HepG2 (cell line): Measurements from ENCODE around the gene LRIG1. TPM values are rescaled to one million over a fixed set of nuclear protein-coding genes. Genes with fewer than 3 reads are reported as not detected.
A peak's percentile ranks its signal among the peaks of the same experiment; 100 is the strongest.

Source experiments
- CC2D1A ChIP-seq: sonication (generic); formaldehyde crosslinking; IDR thresholded peaks from 2 replicates; pipeline ENCODE4 v1.8.1; 2023; ENCODE audit warnings: mild to moderate bottlenecking, missing genetic modification reagents
- FOXO1 ChIP-seq: sonication (generic); formaldehyde crosslinking; IDR thresholded peaks from 2 replicates; pipeline ENCODE4 v1.4.0; 2020; ENCODE audit warnings: missing genetic modification reagents
- JUND ChIP-seq: sonication (generic); formaldehyde crosslinking; IDR thresholded peaks from 2 replicates; pipeline ENCODE4 v1.8.0; 2022; ENCODE audit warnings: mild to moderate bottlenecking, missing genetic modification reagents
- KLF11 ChIP-seq: IDR thresholded peaks from 2 replicates; pipeline ENCODE4 v1.6.1; 2016; ENCODE audit warnings: missing compliant biosample characterization
- MATR3 ChIP-seq: sonication (generic); formaldehyde crosslinking; IDR thresholded peaks from 2 replicates; pipeline ENCODE4 v1.4.0; 2020; ENCODE audit warnings: missing genetic modification reagents
- NFE2 ChIP-seq: sonication (generic); formaldehyde crosslinking; IDR thresholded peaks from 2 replicates; pipeline ENCODE4 v1.4.0; 2020; ENCODE audit warnings: missing genetic modification reagents
- PCBP1 ChIP-seq: fragments of 200-400 bp; formaldehyde crosslinking; IDR thresholded peaks from 2 replicates; pipeline ENCODE4 v1.6.1; 2017; ENCODE audit warnings: mild to moderate bottlenecking, low read depth, low read length, borderline replicate concordance
- PITX1 ChIP-seq: sonication (generic); formaldehyde crosslinking; IDR thresholded peaks from 2 replicates; pipeline ENCODE4 v1.5.1; 2020; ENCODE audit warnings: mild to moderate bottlenecking, missing genetic modification reagents
- POGZ ChIP-seq: sonication (generic); formaldehyde crosslinking; IDR thresholded peaks from 2 replicates; pipeline ENCODE4 v1.4.0; 2020; ENCODE audit warnings: mild to moderate bottlenecking, missing genetic modification reagents
- RXRB ChIP-seq: IDR thresholded peaks from 2 replicates; pipeline ENCODE4 v1.6.1; 2016; ENCODE audit warnings: borderline replicate concordance, missing genetic modification reagents, missing compliant biosample characterization
- SIX1 ChIP-seq: sonication (generic); formaldehyde crosslinking; IDR thresholded peaks from 2 replicates; pipeline ENCODE4 v1.4.0; 2020; ENCODE audit warnings: missing genetic modification reagents, borderline replicate concordance
- TARDBP ChIP-seq: sonication (generic); formaldehyde crosslinking; IDR thresholded peaks from 2 replicates; pipeline ENCODE4 v1.8.0; 2022; ENCODE audit warnings: mild to moderate bottlenecking, missing genetic modification reagents
- XBP1 ChIP-seq: sonication (generic); formaldehyde crosslinking; IDR thresholded peaks from 2 replicates; pipeline ENCODE4 v1.5.0; 2020; ENCODE audit warnings: missing genetic modification reagents
- ZNF3 ChIP-seq: IDR thresholded peaks from 2 replicates; pipeline ENCODE4 v1.7.0; 2017; ENCODE audit warnings: inconsistent platforms
- ZNF562 ChIP-seq: sonication (generic); formaldehyde crosslinking; IDR thresholded peaks from 2 replicates; pipeline ENCODE4 v1.8.0; 2022; ENCODE audit warnings: missing genetic modification reagents, borderline replicate concordance
- ZNF644 ChIP-seq: IDR thresholded peaks from 2 replicates; pipeline ENCODE4 v1.6.1; 2016; ENCODE audit warnings: low read depth
- ZNF772 ChIP-seq: sonication (generic); formaldehyde crosslinking; IDR thresholded peaks from 2 replicates; pipeline ENCODE4 v1.5.0; 2020; ENCODE audit warnings: mild to moderate bottlenecking, missing genetic modification reagents
- ZSCAN21 ChIP-seq: sonication (generic); formaldehyde crosslinking; IDR thresholded peaks from 2 replicates; pipeline ENCODE4 v1.8.0; 2022; ENCODE audit warnings: mild to moderate bottlenecking, missing genetic modification reagents, moderate library complexity, borderline replicate concordance
- polyA plus RNA-seq, 8 experiments: library from polyadenylated mRNA; depleted of rRNA in 3 of 8; stranded (reverse) in 7 of 8; unstranded in 1 of 8; fragments of >200 nt; fragmentation: Illumina TruSeq in 4 of 8; extraction: Trizol in 4 of 8; gene quantifications; 2 replicates each; pipeline versions ENCODE4 v1.2.1 to v1.2.3, GENCODE V29; 2011 to 2016; ENCODE audit warnings: low read depth in 4 of 8, missing spikeins in 1 of 8, mixed read lengths in 1 of 8; ENCODE audit not compliant: insufficient read depth in 1 of 8
- total RNA-seq, 5 experiments: library from RNA; depleted of rRNA; stranded (reverse); fragments of >200 nt; fragmentation: Illumina TruSeq; extraction: Trizol; gene quantifications; 2 replicates each; pipeline ENCODE4 v1.2.3, GENCODE V29; 2016; ENCODE audit warnings: low read depth in 1 of 5
- TF ChIP-seq, protein P1 (sequence below): sonication (generic); formaldehyde crosslinking; IDR thresholded peaks from 2 replicates; pipeline ENCODE4 v1.4.0; 2020; ENCODE audit warnings: missing genetic modification reagents
- TF ChIP-seq, protein P2 (sequence below): sonication (generic); formaldehyde crosslinking; IDR thresholded peaks from 2 replicates; pipeline ENCODE4 v1.8.1; 2023; ENCODE audit warnings: missing genetic modification reagents, inconsistent platforms, borderline replicate concordance
- TF ChIP-seq, protein P3 (sequence below): sonication (generic); formaldehyde crosslinking; IDR thresholded peaks from 2 replicates; pipeline ENCODE4 v1.4.0; 2020; ENCODE audit warnings: mild to moderate bottlenecking, missing genetic modification reagents
- TF ChIP-seq, protein P4 (sequence below): sonication (generic); formaldehyde crosslinking; IDR thresholded peaks from 2 replicates; pipeline ENCODE4 v1.8.0; 2022; ENCODE audit warnings: mild to moderate bottlenecking, missing genetic modification reagents

The LRIG1 gene
- total and polyA plus RNA-seq, 2 of the 13 experiments (the other 11 are each of a cell fraction or from before 2014, with no cell fraction given): 17.8 to 24.8 TPM

DNA sequence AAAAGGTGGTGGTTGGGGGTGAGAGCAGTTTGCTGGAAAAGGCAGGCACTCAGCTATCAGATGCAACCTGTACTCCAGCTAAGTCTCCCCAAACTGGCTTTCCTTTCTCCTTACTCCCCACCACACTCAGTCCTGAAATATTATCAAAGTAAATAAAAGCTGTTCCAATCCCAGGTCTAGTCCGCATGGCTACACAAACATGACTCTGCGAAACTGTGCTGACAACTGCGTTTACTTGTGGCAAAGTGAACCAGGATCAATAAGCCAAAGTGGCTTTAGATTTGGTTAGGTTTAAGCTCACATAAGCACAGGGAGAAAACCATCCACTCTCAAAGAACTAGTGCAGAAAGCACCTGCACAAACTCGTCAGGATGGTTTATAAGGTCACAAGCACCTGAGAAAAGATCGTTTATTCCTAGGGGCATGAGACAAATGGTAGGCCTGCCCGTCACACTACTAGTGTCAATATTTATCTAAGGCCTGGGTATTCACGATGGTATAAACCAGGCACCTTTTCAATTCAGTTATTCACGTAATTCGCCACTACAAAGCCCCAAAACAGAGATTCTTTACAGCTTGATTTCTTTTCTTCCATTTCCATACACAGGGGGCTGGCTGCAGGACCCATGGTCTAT, 25.3 kb downstream of the LRIG1 start (continued):
- TF ChIP-seq TARDBP (CRISPR knock-in tag): no peak
- TF ChIP-seq RXRB: no peak
- TF ChIP-seq POGZ (CRISPR knock-in tag): peak; percentile 57
- TF ChIP-seq MATR3: no peak
- TF ChIP-seq JUND (CRISPR knock-in tag): no peak
- TF ChIP-seq ZNF562 (CRISPR knock-in tag): no peak
- peak; percentile 41; the same call in 1 of the 2 replicates for TF ChIP-seq NFE2 (CRISPR knock-in tag)
- TF ChIP-seq XBP1: no peak
- peak; percentile 49; the same call in 1 of the 2 replicates for TF ChIP-seq FOXO1 (CRISPR knock-in tag)
- 0 out of 2 replicates have a peak, but pooled peaks have one; percentile 31 for TF ChIP-seq KLF11 (CRISPR knock-in tag)
- TF ChIP-seq PCBP1: no peak
- TF ChIP-seq ZNF3 (CRISPR knock-in tag): no peak
- no peak for TF ChIP-seq ZNF772 (CRISPR knock-in tag)
- TF ChIP-seq PITX1 (CRISPR knock-in tag): no peak
- TF ChIP-seq, protein P1, sequence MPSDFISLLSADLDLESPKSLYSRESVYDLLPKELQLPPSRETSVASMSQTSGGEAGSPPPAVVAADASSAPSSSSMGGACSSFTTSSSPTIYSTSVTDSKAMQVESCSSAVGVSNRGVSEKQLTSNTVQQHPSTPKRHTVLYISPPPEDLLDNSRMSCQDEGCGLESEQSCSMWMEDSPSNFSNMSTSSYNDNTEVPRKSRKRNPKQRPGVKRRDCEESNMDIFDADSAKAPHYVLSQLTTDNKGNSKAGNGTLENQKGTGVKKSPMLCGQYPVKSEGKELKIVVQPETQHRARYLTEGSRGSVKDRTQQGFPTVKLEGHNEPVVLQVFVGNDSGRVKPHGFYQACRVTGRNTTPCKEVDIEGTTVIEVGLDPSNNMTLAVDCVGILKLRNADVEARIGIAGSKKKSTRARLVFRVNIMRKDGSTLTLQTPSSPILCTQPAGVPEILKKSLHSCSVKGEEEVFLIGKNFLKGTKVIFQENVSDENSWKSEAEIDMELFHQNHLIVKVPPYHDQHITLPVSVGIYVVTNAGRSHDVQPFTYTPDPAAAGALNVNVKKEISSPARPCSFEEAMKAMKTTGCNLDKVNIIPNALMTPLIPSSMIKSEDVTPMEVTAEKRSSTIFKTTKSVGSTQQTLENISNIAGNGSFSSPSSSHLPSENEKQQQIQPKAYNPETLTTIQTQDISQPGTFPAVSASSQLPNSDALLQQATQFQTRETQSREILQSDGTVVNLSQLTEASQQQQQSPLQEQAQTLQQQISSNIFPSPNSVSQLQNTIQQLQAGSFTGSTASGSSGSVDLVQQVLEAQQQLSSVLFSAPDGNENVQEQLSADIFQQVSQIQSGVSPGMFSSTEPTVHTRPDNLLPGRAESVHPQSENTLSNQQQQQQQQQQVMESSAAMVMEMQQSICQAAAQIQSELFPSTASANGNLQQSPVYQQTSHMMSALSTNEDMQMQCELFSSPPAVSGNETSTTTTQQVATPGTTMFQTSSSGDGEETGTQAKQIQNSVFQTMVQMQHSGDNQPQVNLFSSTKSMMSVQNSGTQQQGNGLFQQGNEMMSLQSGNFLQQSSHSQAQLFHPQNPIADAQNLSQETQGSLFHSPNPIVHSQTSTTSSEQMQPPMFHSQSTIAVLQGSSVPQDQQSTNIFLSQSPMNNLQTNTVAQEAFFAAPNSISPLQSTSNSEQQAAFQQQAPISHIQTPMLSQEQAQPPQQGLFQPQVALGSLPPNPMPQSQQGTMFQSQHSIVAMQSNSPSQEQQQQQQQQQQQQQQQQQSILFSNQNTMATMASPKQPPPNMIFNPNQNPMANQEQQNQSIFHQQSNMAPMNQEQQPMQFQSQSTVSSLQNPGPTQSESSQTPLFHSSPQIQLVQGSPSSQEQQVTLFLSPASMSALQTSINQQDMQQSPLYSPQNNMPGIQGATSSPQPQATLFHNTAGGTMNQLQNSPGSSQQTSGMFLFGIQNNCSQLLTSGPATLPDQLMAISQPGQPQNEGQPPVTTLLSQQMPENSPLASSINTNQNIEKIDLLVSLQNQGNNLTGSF (CRISPR knock-in tag): no peak
- TF ChIP-seq, protein P2, sequence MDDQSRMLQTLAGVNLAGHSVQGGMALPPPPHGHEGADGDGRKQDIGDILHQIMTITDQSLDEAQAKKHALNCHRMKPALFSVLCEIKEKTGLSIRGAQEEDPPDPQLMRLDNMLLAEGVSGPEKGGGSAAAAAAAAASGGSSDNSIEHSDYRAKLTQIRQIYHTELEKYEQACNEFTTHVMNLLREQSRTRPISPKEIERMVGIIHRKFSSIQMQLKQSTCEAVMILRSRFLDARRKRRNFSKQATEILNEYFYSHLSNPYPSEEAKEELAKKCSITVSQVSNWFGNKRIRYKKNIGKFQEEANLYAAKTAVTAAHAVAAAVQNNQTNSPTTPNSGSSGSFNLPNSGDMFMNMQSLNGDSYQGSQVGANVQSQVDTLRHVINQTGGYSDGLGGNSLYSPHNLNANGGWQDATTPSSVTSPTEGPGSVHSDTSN (CRISPR knock-in tag): no peak
- TF ChIP-seq, protein P3, sequence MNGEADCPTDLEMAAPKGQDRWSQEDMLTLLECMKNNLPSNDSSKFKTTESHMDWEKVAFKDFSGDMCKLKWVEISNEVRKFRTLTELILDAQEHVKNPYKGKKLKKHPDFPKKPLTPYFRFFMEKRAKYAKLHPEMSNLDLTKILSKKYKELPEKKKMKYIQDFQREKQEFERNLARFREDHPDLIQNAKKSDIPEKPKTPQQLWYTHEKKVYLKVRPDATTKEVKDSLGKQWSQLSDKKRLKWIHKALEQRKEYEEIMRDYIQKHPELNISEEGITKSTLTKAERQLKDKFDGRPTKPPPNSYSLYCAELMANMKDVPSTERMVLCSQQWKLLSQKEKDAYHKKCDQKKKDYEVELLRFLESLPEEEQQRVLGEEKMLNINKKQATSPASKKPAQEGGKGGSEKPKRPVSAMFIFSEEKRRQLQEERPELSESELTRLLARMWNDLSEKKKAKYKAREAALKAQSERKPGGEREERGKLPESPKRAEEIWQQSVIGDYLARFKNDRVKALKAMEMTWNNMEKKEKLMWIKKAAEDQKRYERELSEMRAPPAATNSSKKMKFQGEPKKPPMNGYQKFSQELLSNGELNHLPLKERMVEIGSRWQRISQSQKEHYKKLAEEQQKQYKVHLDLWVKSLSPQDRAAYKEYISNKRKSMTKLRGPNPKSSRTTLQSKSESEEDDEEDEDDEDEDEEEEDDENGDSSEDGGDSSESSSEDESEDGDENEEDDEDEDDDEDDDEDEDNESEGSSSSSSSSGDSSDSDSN (CRISPR knock-in tag): no peak
- TF ChIP-seq SIX1 (CRISPR knock-in tag): no peak
- no peak for TF ChIP-seq ZSCAN21 (CRISPR knock-in tag)
- TF ChIP-seq ZNF644 (CRISPR knock-in tag): peak; percentile 67
- TF ChIP-seq, protein P4, sequence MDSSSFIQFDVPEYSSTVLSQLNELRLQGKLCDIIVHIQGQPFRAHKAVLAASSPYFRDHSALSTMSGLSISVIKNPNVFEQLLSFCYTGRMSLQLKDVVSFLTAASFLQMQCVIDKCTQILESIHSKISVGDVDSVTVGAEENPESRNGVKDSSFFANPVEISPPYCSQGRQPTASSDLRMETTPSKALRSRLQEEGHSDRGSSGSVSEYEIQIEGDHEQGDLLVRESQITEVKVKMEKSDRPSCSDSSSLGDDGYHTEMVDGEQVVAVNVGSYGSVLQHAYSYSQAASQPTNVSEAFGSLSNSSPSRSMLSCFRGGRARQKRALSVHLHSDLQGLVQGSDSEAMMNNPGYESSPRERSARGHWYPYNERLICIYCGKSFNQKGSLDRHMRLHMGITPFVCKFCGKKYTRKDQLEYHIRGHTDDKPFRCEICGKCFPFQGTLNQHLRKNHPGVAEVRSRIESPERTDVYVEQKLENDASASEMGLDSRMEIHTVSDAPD (CRISPR knock-in tag): peak; percentile 88
- TF ChIP-seq CC2D1A: no peak
